Measurements from ENCODE around the gene TRPM6.
"Not testable (repeated sequence)": the region's sequence is repeated elsewhere in the genome, so short reads cannot be mapped to it uniquely, and the experiment has no call there.

Gene TRPM6

DNA sequence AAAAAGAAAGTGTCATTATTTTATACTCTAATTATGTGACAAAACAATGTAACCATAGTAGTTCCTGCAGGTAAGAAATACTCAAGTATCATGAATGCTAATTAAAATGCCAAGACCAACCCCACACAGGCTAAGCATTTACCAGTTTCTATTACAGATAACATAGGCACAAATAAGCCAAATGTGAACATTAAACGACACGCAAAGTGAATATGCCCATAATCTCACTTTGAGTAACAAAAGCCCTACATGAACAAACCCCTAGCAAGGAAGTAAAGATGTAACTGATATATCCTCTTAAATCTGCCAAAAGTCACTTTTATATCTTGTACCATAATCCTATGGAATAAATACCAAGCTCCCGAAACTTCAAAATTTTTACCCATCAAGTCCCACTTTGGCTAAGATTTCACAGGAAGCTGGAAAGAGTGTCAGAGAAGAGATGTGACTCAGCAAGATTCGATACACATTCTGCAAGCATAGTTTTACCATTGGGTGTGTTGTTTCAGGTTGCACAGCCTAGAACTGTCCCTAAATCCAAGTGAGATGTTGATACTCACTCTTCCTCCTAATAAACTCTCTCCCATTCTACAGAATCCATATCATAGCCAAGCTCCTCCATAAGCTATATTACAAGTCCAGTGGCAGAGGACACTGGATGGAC is 28.8 kb downstream of the TRPM6 start:
- DNase-seq: no peak

DNA sequence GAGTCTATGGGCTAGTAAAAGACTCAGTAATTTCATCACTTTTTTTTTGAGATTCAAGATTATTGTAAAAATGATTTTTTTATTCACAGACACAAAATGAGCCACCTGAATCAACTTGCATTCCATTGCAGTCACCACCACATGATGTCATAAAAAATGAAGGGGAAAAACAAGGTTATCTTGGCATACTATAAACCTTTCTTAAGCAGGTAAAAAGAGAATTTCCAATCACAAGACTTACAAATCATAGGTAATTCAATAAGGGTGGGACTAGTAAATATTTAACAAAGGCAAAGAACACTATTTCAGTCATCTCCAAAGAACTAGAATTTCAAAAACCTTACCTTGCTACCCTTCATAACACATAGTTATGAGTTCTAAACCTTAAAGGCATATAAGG is 30.7 kb downstream of the TRPM6 start:
- no peak for DNase-seq

GRCh38 chr9:74855072-74855471 is 32.6 kb downstream of the TRPM6 start:
- no peak for DNase-seq

- DNase-seq: not testable (repeated sequence)
Measured at GRCh38 chr9:74853024-74853423, 34.7 kb downstream of the TRPM6 start.

DNA sequence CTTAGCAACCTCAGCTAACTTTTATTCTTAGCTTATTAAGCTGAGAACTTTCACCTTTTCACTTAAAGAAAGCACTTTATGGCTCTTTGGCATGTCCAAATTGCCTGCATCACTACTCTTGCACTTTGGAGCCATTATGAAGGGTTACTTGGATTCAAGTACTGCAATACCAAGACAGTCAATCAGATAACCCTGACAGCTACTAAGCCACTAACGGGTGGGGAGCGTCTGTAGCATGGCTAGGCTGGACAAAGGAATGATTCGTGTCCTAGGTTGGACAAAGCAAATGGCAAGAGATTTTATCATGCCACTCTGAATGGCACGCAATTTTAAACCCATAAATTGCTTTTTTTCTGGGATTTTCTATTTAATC is 39.6 kb downstream of the TRPM6 start:
- no peak for DNase-seq

- DNase-seq: no peak
Measured at GRCh38 chr9:74847478-74848152, 40.1 kb downstream of the TRPM6 start.

DNA sequence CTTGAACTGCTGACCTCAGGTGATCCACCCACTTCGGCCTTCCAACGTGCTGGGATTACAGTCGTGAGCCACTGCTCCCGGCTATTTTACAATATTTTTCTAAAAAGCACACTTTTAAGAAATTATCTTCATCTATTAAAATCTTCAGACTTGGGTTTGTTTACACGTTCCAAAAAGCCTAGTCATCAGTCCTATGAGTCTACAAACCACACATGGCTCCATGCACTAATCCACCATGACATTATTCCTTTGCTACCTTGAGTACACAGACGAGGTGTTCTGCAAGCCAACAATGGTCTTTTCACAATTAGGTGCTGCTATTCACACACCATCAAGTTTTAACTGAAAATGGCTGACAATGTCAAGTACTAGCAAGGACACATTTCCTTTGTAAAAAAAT is 41.0 kb downstream of the TRPM6 start:
- DNase-seq: no peak

DNA sequence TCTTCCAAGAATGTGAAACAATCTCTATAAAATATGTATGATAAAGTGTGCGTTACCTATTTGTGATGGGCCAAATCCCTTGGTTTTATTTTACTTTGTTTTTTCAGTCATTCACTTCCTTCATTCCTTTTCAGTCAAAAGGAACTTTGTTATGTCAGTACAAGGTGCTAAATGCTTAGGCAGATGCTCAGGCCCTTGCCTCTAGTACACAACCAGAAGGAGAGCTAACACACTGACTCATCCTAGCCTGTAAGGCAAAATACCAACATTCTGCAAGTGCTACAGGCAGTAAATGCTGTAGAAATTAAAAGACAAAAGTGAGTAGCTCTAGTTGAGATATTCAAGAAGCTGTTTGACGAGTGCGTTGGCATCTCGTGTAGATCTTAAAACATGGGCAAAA is 49.4 kb downstream of the TRPM6 start:
- no peak for DNase-seq

DNA sequence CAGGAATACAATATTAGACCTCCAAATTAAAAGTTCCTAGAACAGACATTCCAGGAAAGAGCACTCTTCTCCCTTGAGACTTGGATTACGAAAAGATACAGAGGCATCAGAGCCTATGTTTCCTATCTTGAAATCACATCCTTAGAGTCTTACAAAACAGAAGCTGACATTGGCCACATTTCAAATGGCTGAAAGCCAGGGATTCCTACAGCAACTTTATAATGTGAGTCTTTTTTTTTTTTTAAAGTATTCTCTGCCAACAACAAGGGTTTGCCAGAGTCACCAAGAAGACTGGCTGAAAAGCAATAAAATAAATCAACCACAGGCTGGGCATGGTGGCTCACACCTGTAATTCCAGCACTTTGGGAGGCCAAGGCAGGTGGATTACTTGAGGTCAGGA is 63.1 kb downstream of the TRPM6 start:
- DNase-seq: no peak

- no peak for DNase-seq
Measured at GRCh38 chr9:74821636-74822035, 66.1 kb downstream of the TRPM6 start.

- no peak for DNase-seq
Measured at GRCh38 chr9:74817816-74818215, 69.9 kb downstream of the TRPM6 start.

DNA sequence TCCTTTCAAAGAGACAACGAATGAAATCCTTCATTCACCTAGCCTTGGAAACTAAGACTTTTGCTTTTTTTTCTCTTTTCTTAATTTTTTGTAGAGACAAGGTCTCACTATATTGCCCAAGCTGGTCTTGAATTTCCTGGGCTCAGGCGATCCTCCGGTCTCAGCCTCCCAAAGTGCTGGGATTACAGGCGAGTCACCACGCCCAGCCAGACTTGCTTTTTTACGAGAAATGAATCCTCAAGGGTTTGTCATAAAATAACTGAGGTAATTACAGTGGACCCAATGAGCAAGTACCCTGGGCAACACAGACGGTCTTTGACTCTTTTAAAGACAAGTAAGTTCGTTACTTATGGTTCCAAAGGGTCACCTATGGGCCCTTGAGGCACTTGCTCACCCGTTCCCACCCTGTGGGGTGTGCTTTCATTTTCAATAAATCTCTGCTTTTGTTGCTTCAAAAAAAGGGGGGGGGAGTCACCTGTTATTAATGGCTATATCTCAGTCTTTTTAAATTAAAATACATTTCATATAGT is 70.4 kb downstream of the TRPM6 start:
- no peak for DNase-seq

DNA sequence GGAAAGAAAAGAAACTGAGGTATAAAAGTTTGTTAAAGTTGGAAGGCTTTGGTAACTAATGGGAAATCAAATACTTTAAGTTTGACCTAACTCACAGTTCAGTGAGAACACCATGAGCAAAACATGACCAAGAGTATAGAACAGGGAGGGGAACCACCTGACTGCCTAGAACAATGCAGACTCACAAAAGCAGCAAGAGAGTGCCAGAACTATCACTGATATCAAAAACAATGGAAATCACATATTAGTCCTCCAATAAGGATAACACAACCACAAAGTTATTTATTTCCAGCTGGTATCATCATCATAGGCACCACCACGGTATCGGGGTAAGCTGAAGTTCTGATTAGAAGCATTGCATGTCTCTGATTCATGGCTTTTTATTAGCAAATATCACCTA is 77.5 kb downstream of the TRPM6 start:
- no peak for DNase-seq

DNA sequence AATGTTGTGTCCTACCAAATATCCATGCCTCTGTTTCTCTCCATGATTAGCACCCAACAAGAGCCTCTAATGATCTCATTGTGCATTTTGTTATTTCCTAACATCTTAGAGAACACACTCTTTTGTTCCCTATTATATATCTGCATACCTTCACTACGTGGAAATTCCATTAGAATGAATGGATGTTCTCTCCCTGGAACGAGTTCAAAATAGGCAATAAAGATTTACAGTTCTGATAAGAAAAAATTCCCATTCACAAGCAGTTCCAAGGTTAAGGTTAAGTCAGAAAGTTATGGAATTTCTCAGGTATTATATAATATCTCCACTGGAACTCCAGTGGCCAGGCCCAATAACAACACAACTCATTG is 83.7 kb downstream of the TRPM6 start:
- DNase-seq: no peak

GRCh38 chr9:74803376-74804017 is 84.2 kb downstream of the TRPM6 start:
- no peak for DNase-seq

DNA sequence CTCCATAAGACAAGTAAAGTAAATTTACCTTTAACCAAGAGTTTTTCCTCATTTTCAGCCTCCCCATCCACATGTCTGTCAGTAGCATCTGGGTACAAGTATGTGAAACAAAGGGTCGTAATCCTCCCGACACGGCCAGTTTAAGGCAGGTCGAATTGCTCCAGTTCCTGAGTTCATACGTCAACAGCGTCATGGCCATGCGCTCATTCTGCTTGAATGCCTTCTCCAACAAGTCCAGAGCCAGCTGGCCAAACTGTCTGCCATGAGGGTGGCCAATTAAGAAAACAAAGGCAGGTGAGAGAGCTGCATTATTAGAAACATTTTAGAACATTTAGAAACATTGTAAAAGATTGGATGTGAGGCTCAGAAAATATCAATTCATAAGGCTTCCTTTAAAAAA is 87.5 kb downstream of the TRPM6 start:
- DNase-seq: no peak

- no peak for DNase-seq
Measured at GRCh38 chr9:74795803-74796202, 91.9 kb downstream of the TRPM6 start.

GRCh38 chr9:74795081-74795480 is 92.6 kb downstream of the TRPM6 start:
- no peak for DNase-seq

- no peak for DNase-seq
Measured at GRCh38 chr9:74784506-74784905, 103.2 kb downstream of the TRPM6 start.

DNA sequence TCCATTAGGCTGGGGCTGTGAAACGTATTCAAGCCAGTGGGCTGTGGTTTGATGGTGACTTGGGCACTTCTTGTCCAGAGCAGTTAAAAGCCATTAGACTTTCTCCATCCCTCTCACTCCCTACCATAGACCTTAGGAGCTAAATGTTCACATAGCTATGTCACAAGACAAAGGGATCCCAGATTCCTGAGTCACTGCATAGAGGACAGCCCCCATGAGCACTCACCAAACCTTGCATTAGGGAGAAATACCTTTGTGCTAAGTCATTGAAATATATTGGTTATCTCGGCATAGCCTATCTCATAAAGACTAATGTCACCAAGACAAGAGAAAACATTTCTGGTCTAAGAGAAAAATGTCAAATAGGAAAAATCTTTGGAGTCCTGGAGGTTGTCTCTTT is 104.3 kb downstream of the TRPM6 start:
- DNase-seq: no peak

- DNase-seq: peak; percentile 1
Measured at GRCh38 chr9:74777136-74777879, 110.4 kb downstream of the TRPM6 start.

GRCh38 chr9:74775396-74775795 is 112.3 kb downstream of the TRPM6 start:
- no peak for DNase-seq

DNA sequence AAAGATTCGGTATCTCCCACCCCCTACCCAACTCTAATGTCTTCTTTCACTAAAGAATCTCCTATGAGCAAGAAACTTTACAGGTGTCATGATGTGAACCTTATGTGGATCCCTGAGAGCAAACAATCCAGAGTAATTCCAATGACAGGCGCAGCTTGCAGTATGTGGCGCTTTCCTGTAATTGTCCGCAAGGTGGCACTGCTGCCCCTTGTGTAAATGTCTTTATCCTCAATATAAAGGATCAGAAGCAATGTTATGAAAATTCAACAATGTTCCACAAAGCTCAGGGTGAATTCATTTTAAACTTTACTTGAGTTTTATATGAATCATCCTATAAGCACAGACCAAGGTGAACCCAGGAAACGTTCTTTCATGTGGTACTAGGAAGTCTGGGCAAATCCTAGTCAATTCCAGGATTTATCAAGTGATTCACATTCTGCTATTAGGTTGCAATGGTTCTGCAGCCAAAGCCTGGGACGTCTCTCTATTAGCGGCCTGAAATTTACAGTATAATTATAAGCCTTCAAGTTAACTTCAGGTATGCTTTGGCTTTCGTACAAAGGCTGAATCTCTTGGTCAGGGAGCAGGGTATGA is 113.7 kb downstream of the TRPM6 start:
- peak; percentile 14 for DNase-seq
